Sigmoid colon (tissue), 4 donors: Measurements from ENCODE around the gene TSPAN15.

Experiments used
- EP300 ChIP-seq, 4 donors: sonication (generic); formaldehyde crosslinking; IDR thresholded peaks; one replicate each; pipeline ENCODE4 v1.6.1; 2017; ENCODE audit warnings: antibody characterized with exemption in 4 of 4
- POLR2A ChIP-seq, 2 donors: fragments of 450-650 bp; IDR thresholded peaks; one replicate each; pipeline ENCODE4 v1.6.1; 2016; ENCODE audit warnings: antibody characterized with exemption in 2 of 2, mild to moderate bottlenecking in 2 of 2, moderate library complexity in 2 of 2
- POLR2AphosphoS5 ChIP-seq, 4 donors: sonication (generic); formaldehyde crosslinking; IDR thresholded peaks; one replicate each; pipeline ENCODE4 v1.6.1; 2017; ENCODE audit warnings: antibody characterized with exemption in 4 of 4
- TF ChIP-seq, protein P1 (sequence below), 4 experiments: fragments of 450-650 bp in 3 of 4; fragments of 200-600 bp in 1 of 4; IDR thresholded peaks; one replicate each; pipeline ENCODE4 v1.5.1; 2016 to 2019; ENCODE audit warnings: antibody characterized with exemption in 4 of 4, mild to moderate bottlenecking in 3 of 4, moderate library complexity in 2 of 4

DNA sequence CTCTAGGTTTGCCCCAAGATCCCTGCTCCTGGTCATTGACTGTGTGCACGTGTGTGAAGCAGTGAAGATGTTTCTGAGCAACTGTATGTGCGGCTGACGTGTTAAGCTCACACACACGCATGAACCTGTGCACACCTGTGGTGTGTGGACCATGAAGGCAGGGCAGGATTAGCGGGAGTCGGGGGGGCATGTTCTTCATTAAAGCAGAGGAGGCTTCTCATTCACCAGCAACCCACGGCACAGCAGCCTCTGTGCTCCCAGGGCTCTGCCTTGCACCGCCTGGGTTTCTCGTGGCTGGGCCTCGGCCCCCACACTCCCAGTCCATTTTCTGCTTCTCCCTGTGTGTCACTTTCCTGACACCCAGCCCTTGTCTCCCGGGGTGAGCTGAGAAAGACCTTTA lies 33.7 kb upstream of the TSPAN15 start:
- TF ChIP-seq POLR2AphosphoS5 (IDR thresholded peaks at IDR 0.05) (peak in 1 of 4 donors; percentile 17), POLR2A (IDR thresholded peaks at IDR 0.05) (no peak), EP300 (IDR thresholded peaks at IDR 0.05) (no peak)
- TF ChIP-seq, protein P1, sequence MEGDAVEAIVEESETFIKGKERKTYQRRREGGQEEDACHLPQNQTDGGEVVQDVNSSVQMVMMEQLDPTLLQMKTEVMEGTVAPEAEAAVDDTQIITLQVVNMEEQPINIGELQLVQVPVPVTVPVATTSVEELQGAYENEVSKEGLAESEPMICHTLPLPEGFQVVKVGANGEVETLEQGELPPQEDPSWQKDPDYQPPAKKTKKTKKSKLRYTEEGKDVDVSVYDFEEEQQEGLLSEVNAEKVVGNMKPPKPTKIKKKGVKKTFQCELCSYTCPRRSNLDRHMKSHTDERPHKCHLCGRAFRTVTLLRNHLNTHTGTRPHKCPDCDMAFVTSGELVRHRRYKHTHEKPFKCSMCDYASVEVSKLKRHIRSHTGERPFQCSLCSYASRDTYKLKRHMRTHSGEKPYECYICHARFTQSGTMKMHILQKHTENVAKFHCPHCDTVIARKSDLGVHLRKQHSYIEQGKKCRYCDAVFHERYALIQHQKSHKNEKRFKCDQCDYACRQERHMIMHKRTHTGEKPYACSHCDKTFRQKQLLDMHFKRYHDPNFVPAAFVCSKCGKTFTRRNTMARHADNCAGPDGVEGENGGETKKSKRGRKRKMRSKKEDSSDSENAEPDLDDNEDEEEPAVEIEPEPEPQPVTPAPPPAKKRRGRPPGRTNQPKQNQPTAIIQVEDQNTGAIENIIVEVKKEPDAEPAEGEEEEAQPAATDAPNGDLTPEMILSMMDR (IDR thresholded peaks at IDR 0.05) = no peak
